IPS-NIHi7 (cell line): ENCODE data around the gene TMEM242.
"Not testable (repeated sequence)": the region's sequence is repeated elsewhere in the genome, so short reads cannot be mapped to it uniquely, and the experiment has no call there.

Experiments
- DNase-seq: peaks from one replicate; pipeline ENCODE4 v3.0.0; 2012; ENCODE audit warnings: mixed read lengths; ENCODE audit errors: extremely low spot score

TMEM242 gene

GRCh38 chr6:157323255-157323965 is at the start of gene TMEM242:
TSS of gene TMEM242 (minus strand) at chr6:157323519. CDS start at chr6:157323499, 20 bp downstream.
- DNase-seq = peak; percentile 94

- DNase-seq = no peak
Measured at GRCh38 chr6:157372501-157373280, 49.4 kb upstream of the TMEM242 start.

GRCh38 chr6:157370755-157371154 is 47.4 kb upstream of the TMEM242 start:
- DNase-seq = no peak

GRCh38 chr6:157368359-157369049 is 45.2 kb upstream of the TMEM242 start:
- DNase-seq = no peak

GRCh38 chr6:157366648-157367047 is 43.3 kb upstream of the TMEM242 start:
- no peak for DNase-seq

- DNase-seq = no peak
Measured at GRCh38 chr6:157364705-157365104, 41.4 kb upstream of the TMEM242 start.

- no peak for DNase-seq
Measured at GRCh38 chr6:157361886-157362285, 38.6 kb upstream of the TMEM242 start.

- DNase-seq = no peak
Measured at GRCh38 chr6:157358287-157358686, 35.0 kb upstream of the TMEM242 start.

GRCh38 chr6:157346373-157346772 is 23.1 kb upstream of the TMEM242 start:
- no peak for DNase-seq

GRCh38 chr6:157343732-157344131 is 20.4 kb upstream of the TMEM242 start:
- DNase-seq = no peak

GRCh38 chr6:157339432-157339831 is 16.1 kb upstream of the TMEM242 start:
- DNase-seq = peak; percentile 29

GRCh38 chr6:157337751-157338150 is 14.4 kb upstream of the TMEM242 start:
- no peak for DNase-seq

- not testable (repeated sequence) for DNase-seq
Measured at GRCh38 chr6:157337276-157337675, 14.0 kb upstream of the TMEM242 start.

GRCh38 chr6:157335829-157336228 is 12.5 kb upstream of the TMEM242 start:
- DNase-seq = no peak

- no peak for DNase-seq
Measured at GRCh38 chr6:157333956-157334355, 10.6 kb upstream of the TMEM242 start.

GRCh38 chr6:157333537-157333936 is 10.2 kb upstream of the TMEM242 start:
- DNase-seq = no peak

GRCh38 chr6:157332813-157333212 is 9.5 kb upstream of the TMEM242 start:
- DNase-seq = no peak

- no peak for DNase-seq
Measured at GRCh38 chr6:157330831-157331230, 7.5 kb upstream of the TMEM242 start.

GRCh38 chr6:157329829-157330228 is 6.5 kb upstream of the TMEM242 start:
- no peak for DNase-seq

- no peak for DNase-seq
Measured at GRCh38 chr6:157328108-157328692, 4.9 kb upstream of the TMEM242 start.

GRCh38 chr6:157326979-157327378 is 3.7 kb upstream of the TMEM242 start:
- DNase-seq = no peak
